HepG2 (cell line): ENCODE data around the gene CLDND2. TPM values are rescaled to one million over a fixed set of nuclear protein-coding genes. Genes with fewer than 3 reads are reported as not detected.

ENCODE experiments used
- ATAC-seq: fragments of 200-7000 bp; cut with Tn5 transposase; 3 replicates; pipeline ENCODE4 v1.9.1; 2020; ENCODE audit warnings: mild to moderate bottlenecking, moderate library complexity
- BruUV-seq: library from RNA; stranded (reverse); fragments of 400-500 nt; replicated peaks from 2 replicates; lab custom pipeline; 2021; lab: Mats Ljungman, UMichigan
- CTCF ChIA-PET: fragments of 300-600 bp; formaldehyde crosslinking; extraction: SDS; loops from one replicate; lab custom pipeline; 2021; ENCODE audit warnings: low total read pairs, inconsistent platforms, low intra/inter-chr PET ratio; lab: Yijun Ruan, JAX
- POLR2A ChIA-PET: fragments of 350-600 bp; sonication (Branson Sonifier 250); formaldehyde crosslinking; loops from one replicate; lab custom pipeline; 2020; ENCODE audit warnings: antibody characterized with exemption, inconsistent platforms; lab: Yijun Ruan, JAX
- DNase-seq: peaks from one replicate; pipeline ENCODE4 v3.0.0-alpha.2; 2015; ENCODE audit warnings: low spot score
- FAIRE-seq: peaks from 3 replicates; lab custom pipeline; 2011; peaks lifted over from hg19 to GRCh38; lab: Jason Lieb, UNC
- H2AFZ ChIP-seq: one replicate; pipeline ENCODE4 v1.6.1; 2011; ENCODE audit warnings: low read length, inconsistent platforms
- H3K27ac ChIP-seq: fragments of 300-600 bp; 3 replicates; pipeline ENCODE4 v1.8.0; 2011; ENCODE audit warnings: mixed run types, mild to moderate bottlenecking, mixed read lengths, low read length, inconsistent platforms; ENCODE audit not compliant: insufficient read depth; ENCODE audit errors: extremely low read length
- H3K27me3 ChIP-seq, 2 experiments: fragments of 200-600 bp in 1 of 2; 2 replicates in 1 of 2; 3 replicates in 1 of 2; pipeline versions ENCODE4 v1.6.0 to v1.8.0; 2011; ENCODE audit warnings: low read length in 2 of 2, mild to moderate bottlenecking in 2 of 2, moderate library complexity in 2 of 2, inconsistent platforms in 1 of 2; ENCODE audit not compliant: insufficient read depth in 2 of 2, control insufficient read depth in 1 of 2
- H3K36me3 ChIP-seq, 2 experiments: fragments of 200-600 bp in 1 of 2; replicated peaks in 1 of 2; 2 replicates in 1 of 2; 3 replicates in 1 of 2; pipeline versions ENCODE4 v1.5.1 to v1.8.0; 2011; ENCODE audit warnings: low read length in 2 of 2, inconsistent platforms in 1 of 2; ENCODE audit not compliant: insufficient read depth in 2 of 2, control insufficient read depth in 1 of 2
- H3K4me1 ChIP-seq: 2 replicates; pipeline ENCODE4 v1.5.1; 2012; ENCODE audit warnings: low read length, inconsistent platforms; ENCODE audit not compliant: insufficient read depth
- H3K4me2 ChIP-seq: 2 replicates; pipeline ENCODE4 v1.6.0; 2011; ENCODE audit warnings: low read depth, low read length, inconsistent platforms
- H3K4me3 ChIP-seq, 3 experiments: fragments of 200-600 bp in 1 of 3; sonication (generic), shearing (Covaris generic) in 1 of 3; replicated peaks in 1 of 3; 2 replicates each; pipeline ENCODE4 v1.5.1; 2011 to 2016; ENCODE audit warnings: low read length in 3 of 3, inconsistent platforms in 2 of 3, low read depth in 2 of 3, mild to moderate bottlenecking in 2 of 3, control low read depth in 1 of 3, mixed read lengths in 1 of 3; ENCODE audit not compliant: insufficient read depth in 1 of 3
- H3K79me2 ChIP-seq: one replicate; pipeline ENCODE4 v1.6.1; 2011; ENCODE audit warnings: low read length, inconsistent platforms; ENCODE audit not compliant: insufficient read depth
- H3K9ac ChIP-seq: 2 replicates; pipeline ENCODE4 v1.6.0; 2011; ENCODE audit warnings: mild to moderate bottlenecking, low read depth, low read length, inconsistent platforms; ENCODE audit not compliant: insufficient read depth
- H3K9me3 ChIP-seq: 2 replicates; pipeline ENCODE4 v1.5.1; 2012; ENCODE audit warnings: mild to moderate bottlenecking, low read length
- H4K20me1 ChIP-seq: 2 replicates; pipeline ENCODE4 v1.6.0; 2011; ENCODE audit warnings: inconsistent platforms, mild to moderate bottlenecking, low read length, moderate library complexity; ENCODE audit not compliant: insufficient read depth
- ARID2 ChIP-seq: sonication (generic); formaldehyde crosslinking; IDR thresholded peaks from 2 replicates; pipeline ENCODE4 v1.8.1; 2022; ENCODE audit warnings: mild to moderate bottlenecking, missing genetic modification reagents, borderline replicate concordance
- ERF ChIP-seq: IDR thresholded peaks from 2 replicates; pipeline ENCODE4 v1.6.1; 2018; ENCODE audit warnings: missing biosample characterization, missing genetic modification reagents
- FIP1L1 ChIP-seq: fragments of 200-400 bp; formaldehyde crosslinking; IDR thresholded peaks from 2 replicates; pipeline ENCODE4 v1.6.1; 2018; ENCODE audit warnings: low read depth, mild to moderate bottlenecking, low read length, moderate library complexity, borderline replicate concordance; ENCODE audit not compliant: insufficient read depth
- KLF6 ChIP-seq: IDR thresholded peaks from 2 replicates; pipeline ENCODE4 v1.8.0; 2016; ENCODE audit warnings: missing biosample characterization, missing genetic modification reagents
- NONO ChIP-seq, 2 experiments: fragments of 450-650 bp in 1 of 2; sonication (generic) in 1 of 2; formaldehyde crosslinking in 1 of 2; IDR thresholded peaks in 1 of 2; conservative IDR thresholded peaks in 1 of 2; 2 replicates each; pipeline versions ENCODE4 v1.6.1 to v1.8.0; 2017 to 2022; ENCODE audit warnings: mild to moderate bottlenecking in 1 of 2, missing genetic modification reagents in 1 of 2, moderate library complexity in 1 of 2
- SALL1 ChIP-seq: sonication (generic); formaldehyde crosslinking; IDR thresholded peaks from 2 replicates; pipeline ENCODE4 v1.8.0; 2022; ENCODE audit warnings: mild to moderate bottlenecking, missing genetic modification reagents
- TCF12 ChIP-seq, 2 experiments: fragments of 450-650 bp in 1 of 2; sonication (generic) in 1 of 2; formaldehyde crosslinking in 1 of 2; IDR thresholded peaks; 2 replicates each; pipeline versions ENCODE4 v1.6.1 to v1.8.0; 2017 to 2022; ENCODE audit warnings: antibody characterized with exemption in 1 of 2, mild to moderate bottlenecking in 1 of 2, missing genetic modification reagents in 1 of 2, moderate library complexity in 1 of 2
- TEAD2 ChIP-seq: sonication (generic); formaldehyde crosslinking; IDR thresholded peaks from 2 replicates; pipeline ENCODE4 v1.9.0; 2021; ENCODE audit warnings: missing genetic modification reagents
- ZBTB42 ChIP-seq: sonication (generic); formaldehyde crosslinking; IDR thresholded peaks from 2 replicates; pipeline ENCODE4 v1.5.0; 2020; ENCODE audit warnings: mild to moderate bottlenecking, missing genetic modification reagents
- ZNF121 ChIP-seq: sonication (generic); formaldehyde crosslinking; IDR thresholded peaks from 2 replicates; pipeline ENCODE4 v1.5.0; 2020; ENCODE audit warnings: mild to moderate bottlenecking, missing genetic modification reagents
- ZNF180 ChIP-seq: sonication (generic); formaldehyde crosslinking; IDR thresholded peaks from 2 replicates; pipeline ENCODE4 v1.4.0; 2020; ENCODE audit warnings: low read depth, missing genetic modification reagents, borderline replicate concordance
- ZNF3 ChIP-seq: IDR thresholded peaks from 2 replicates; pipeline ENCODE4 v1.7.0; 2017; ENCODE audit warnings: inconsistent platforms
- ZNF30 ChIP-seq: sonication (generic); formaldehyde crosslinking; IDR thresholded peaks from 2 replicates; pipeline ENCODE4 v1.5.0; 2020; ENCODE audit warnings: mild to moderate bottlenecking, missing genetic modification reagents
- ZNF543 ChIP-seq: sonication (generic); formaldehyde crosslinking; IDR thresholded peaks from 2 replicates; pipeline ENCODE4 v1.4.0; 2020; ENCODE audit warnings: mild to moderate bottlenecking, missing genetic modification reagents
- ZNF816 ChIP-seq: sonication (generic); formaldehyde crosslinking; IDR thresholded peaks from 2 replicates; pipeline ENCODE4 v1.8.0; 2022; ENCODE audit warnings: missing genetic modification reagents, mild to moderate bottlenecking, borderline replicate concordance
- ZZZ3 ChIP-seq: sonication (generic); formaldehyde crosslinking; IDR thresholded peaks from 2 replicates; pipeline ENCODE4 v1.4.0; 2020; ENCODE audit warnings: missing genetic modification reagents, mild to moderate bottlenecking, borderline replicate concordance
- WGBS: methylation state at CpG from one replicate; pipeline ENCODE4 v1.1.6; 2017; ENCODE audit warnings: low lambda C conversion rate; 5-methylcytosine and 5-hydroxymethylcytosine counted together
- in situ Hi-C: cut with HindIII; loops from 2 replicates; pipeline ENCODE4 v1.10.0; 2017; ENCODE audit warnings: low pct_unique_long_range_greater_than_20kb; ENCODE audit not compliant: extremely low pct_ligation_motif_present
- intact Hi-C: fragments of 100-400 bp; cut with micrococcal nuclease; formaldehyde crosslinking; loops from one replicate; pipeline ENCODE4 v1.10.0; 2022; ENCODE audit not compliant: unreplicated experiment
- polyA plus RNA-seq, 8 experiments: library from polyadenylated mRNA; depleted of rRNA in 3 of 8; stranded (reverse) in 7 of 8; unstranded in 1 of 8; fragments of >200 nt; fragmentation: Illumina TruSeq in 4 of 8; extraction: Trizol in 4 of 8; gene quantifications; 2 replicates each; pipeline versions ENCODE4 v1.2.1 to v1.2.3, GENCODE V29; 2011 to 2016; ENCODE audit warnings: low read depth in 4 of 8, missing spikeins in 1 of 8, mixed read lengths in 1 of 8; ENCODE audit not compliant: insufficient read depth in 1 of 8
- total RNA-seq, 5 experiments: library from RNA; depleted of rRNA; stranded (reverse); fragments of >200 nt; fragmentation: Illumina TruSeq; extraction: Trizol; gene quantifications; 2 replicates each; pipeline ENCODE4 v1.2.3, GENCODE V29; 2016; ENCODE audit warnings: low read depth in 1 of 5
- TF ChIP-seq, protein P1 (sequence below): sonication (generic); formaldehyde crosslinking; IDR thresholded peaks from 2 replicates; pipeline ENCODE4 v1.4.0; 2020; ENCODE audit warnings: missing genetic modification reagents, borderline replicate concordance
- TF ChIP-seq, protein P2 (sequence below): sonication (generic); formaldehyde crosslinking; IDR thresholded peaks from 2 replicates; pipeline ENCODE4 v1.8.0; 2022; ENCODE audit warnings: missing genetic modification reagents, mild to moderate bottlenecking, moderate library complexity, borderline replicate concordance

CLDND2 gene
- total and polyA plus RNA-seq, 2 of the 13 experiments (the other 11 are each of a cell fraction or from before 2014, with no cell fraction given): 0.84 to 1.8 TPM

DNA sequence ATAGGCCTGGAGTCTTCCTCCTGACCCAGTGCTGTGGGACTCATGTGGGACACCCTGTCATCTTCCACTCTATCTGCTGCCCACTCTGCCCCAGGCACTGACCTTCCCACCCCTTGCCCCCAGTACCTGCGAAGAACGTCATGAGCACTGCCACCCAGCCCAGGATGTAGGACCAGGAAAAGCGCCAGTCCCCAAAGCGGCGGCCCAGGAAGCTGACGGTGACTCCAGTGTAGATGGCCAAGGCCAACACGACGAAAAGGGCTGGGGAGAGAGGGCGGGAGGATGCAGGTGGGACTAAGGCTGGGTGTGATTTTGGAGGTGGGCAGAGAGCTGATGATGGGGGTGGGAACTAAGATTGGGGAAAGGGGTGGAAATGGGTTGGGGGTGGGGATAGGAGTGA, 11.6 kb upstream of the CLDND2 start (continued):
- TF ChIP-seq KLF6 (CRISPR knock-in tag) (no peak), TEAD2 (CRISPR knock-in tag) (no peak), ZNF121 (CRISPR knock-in tag) (no peak), ZNF543 (no peak), SALL1 (CRISPR knock-in tag) (no peak), ARID2 (CRISPR knock-in tag) (no peak), ERF (CRISPR knock-in tag) (no peak), FIP1L1 (no peak)
- TF ChIP-seq, protein P1, sequence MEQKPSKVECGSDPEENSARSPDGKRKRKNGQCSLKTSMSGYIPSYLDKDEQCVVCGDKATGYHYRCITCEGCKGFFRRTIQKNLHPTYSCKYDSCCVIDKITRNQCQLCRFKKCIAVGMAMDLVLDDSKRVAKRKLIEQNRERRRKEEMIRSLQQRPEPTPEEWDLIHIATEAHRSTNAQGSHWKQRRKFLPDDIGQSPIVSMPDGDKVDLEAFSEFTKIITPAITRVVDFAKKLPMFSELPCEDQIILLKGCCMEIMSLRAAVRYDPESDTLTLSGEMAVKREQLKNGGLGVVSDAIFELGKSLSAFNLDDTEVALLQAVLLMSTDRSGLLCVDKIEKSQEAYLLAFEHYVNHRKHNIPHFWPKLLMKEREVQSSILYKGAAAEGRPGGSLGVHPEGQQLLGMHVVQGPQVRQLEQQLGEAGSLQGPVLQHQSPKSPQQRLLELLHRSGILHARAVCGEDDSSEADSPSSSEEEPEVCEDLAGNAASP: no peak

DNA sequence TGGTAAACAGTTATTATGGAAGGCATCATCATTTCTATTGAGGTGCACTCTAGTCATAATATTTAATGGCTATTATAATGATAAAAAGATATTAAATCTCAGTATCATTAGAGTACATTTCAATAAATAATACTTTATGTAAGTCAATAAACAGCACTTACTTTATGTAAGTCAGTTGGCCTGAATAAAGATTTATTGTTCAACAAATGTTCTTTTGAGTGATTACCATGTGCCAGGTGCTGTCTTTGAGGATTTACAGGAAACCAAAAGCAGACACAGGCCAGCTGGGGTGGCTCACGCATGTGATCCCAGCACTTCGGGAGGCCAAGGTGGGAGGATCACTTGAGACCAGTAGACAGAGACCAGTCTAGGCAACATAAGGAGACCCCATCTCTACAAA, 8.6 kb upstream of the CLDND2 start:
- no peak overlapping the region for H3K27ac ChIP-seq
- no TSS peak for BruUV-seq
- H2AFZ ChIP-seq: no peak overlapping the region
- ATAC-seq (no peak), FAIRE-seq (no peak), DNase-seq (no peak)
- WGBS: 73% methylated on average over 2 of the region's 2 CpGs
- no peaks in the 10 kb centered on the region for H3K79me2 ChIP-seq
- no peak overlapping the region for H3K4me3 ChIP-seq
- peaks cover 0 to 13% of the 10 kb centered on the region in 2 experiments; a peak in 2 of 5 replicates for H3K27me3 ChIP-seq
- peaks cover 5% of the 10 kb centered on the region for H3K9me3 ChIP-seq
- intact Hi-C loops: no loop called here
- H4K20me1 ChIP-seq: no peaks in the 10 kb centered on the region
- in situ Hi-C loops: no loop called here
- H3K36me3 ChIP-seq: no peaks in the 10 kb centered on the region
- H3K9ac ChIP-seq: no peak overlapping the region
- H3K4me1 ChIP-seq: peaks cover 20% of the 10 kb centered on the region
- H3K4me2 ChIP-seq: no peak overlapping the region
- ChIA-PET POLR2A (interaction anchor here (1.8 kb wide), 1 partner anchor 10 kb away, joined by 8 read pairs; no protein-coding TSS in a partner anchor), CTCF (no interaction called here)
- TF ChIP-seq ZNF30 (CRISPR knock-in tag): no peak
- TF ChIP-seq ZNF816 (CRISPR knock-in tag): no peak
- no peak for TF ChIP-seq ZBTB42
- no peak for TF ChIP-seq ZNF3 (CRISPR knock-in tag)
- no peak for TF ChIP-seq NONO (IDR thresholded peaks at IDR 0.05)
- TF ChIP-seq NONO (CRISPR knock-in tag; conservative IDR thresholded peaks at IDR 0.05): no peak
- TF ChIP-seq, protein P2, sequence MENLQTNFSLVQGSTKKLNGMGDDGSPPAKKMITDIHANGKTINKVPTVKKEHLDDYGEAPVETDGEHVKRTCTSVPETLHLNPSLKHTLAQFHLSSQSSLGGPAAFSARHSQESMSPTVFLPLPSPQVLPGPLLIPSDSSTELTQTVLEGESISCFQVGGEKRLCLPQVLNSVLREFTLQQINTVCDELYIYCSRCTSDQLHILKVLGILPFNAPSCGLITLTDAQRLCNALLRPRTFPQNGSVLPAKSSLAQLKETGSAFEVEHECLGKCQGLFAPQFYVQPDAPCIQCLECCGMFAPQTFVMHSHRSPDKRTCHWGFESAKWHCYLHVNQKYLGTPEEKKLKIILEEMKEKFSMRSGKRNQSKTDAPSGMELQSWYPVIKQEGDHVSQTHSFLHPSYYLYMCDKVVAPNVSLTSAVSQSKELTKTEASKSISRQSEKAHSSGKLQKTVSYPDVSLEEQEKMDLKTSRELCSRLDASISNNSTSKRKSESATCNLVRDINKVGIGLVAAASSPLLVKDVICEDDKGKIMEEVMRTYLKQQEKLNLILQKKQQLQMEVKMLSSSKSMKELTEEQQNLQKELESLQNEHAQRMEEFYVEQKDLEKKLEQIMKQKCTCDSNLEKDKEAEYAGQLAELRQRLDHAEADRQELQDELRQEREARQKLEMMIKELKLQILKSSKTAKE (CRISPR knock-in tag): no peak
- no peak for TF ChIP-seq ZNF180 (CRISPR knock-in tag)
- no peak for TF ChIP-seq ZZZ3 (CRISPR knock-in tag)
- TF ChIP-seq TCF12 (IDR thresholded peaks at IDR 0.05): no peak
- TF ChIP-seq TCF12 (CRISPR knock-in tag; IDR thresholded peaks at IDR 0.05): no peak
